ENCODE data around the gene ARPC2. TPM values are rescaled to one million over a fixed set of nuclear protein-coding genes. Genes with fewer than 3 reads are reported as not detected.

The ARPC2 gene
- total and polyA plus RNA-seq, 2 of the 13 experiments (the other 11 are each of a cell fraction or from before 2014, with no cell fraction given), result 168 to 303 TPM

DNA sequence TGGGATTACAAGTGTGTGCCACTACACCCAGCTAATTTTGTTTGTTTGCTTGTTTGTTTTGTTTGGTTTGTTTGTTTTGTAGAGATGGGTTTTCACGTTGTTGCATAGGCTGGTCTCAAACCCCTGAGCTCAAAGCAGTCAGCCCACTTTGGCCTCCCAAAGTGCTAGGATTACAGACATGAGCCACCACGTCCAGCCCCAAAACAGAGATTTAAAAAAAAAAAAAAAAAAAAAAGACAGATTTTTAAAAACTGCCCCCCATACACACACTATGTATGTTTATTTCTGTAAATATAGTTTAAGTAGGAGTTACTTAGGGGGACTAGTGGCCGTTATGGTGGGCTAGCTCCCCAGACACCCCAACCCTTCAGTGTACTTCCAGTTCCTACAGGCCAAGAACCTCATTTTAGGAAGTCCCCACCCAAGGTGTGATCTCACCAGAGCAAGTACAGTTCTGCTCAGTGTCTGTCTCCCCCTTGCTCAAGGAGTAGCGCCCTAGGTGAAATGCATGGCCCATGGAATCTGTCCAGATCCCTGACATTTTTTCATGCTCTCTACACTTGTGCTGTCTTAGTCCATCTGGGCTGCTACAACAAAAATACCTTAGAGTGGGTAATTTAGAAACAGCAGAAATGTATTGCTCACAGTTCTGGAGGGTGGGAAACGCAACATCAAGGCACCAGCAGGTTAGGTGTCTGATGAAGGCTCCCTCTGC is 76.9 kb downstream of the ARPC2 start (continued):
- TF ChIP-seq CENPT (CRISPR knock-in tag; IDR thresholded peaks at IDR 0.05; ENCODE audit: low read depth) (no peak), ZFY (CRISPR knock-in tag; IDR thresholded peaks at IDR 0.05) (no peak), RARG (CRISPR knock-in tag; IDR thresholded peaks at IDR 0.05; ENCODE audit: low read depth) (0 out of 2 replicates have a peak, but pooled peaks have one; percentile 38), ONECUT2 (CRISPR knock-in tag; IDR thresholded peaks at IDR 0.05) (no peak), ZNF567 (CRISPR knock-in tag; IDR thresholded peaks at IDR 0.05; ENCODE audit: borderline replicate concordance) (no peak), FIP1L1 (IDR thresholded peaks at IDR 0.05; ENCODE audit: borderline replicate concordance, insufficient read depth, low read depth, low read length) (no peak), ZNF281 (CRISPR knock-in tag; IDR thresholded peaks at IDR 0.05; ENCODE audit: borderline replicate concordance) (no peak), SP1 (IDR thresholded peaks at IDR 0.05) (no peak), SP1 (CRISPR knock-in tag; IDR thresholded peaks at IDR 0.05) (no peak), ZNF713 (CRISPR knock-in tag; IDR thresholded peaks at IDR 0.05) (no peak), ARID5B (CRISPR knock-in tag; IDR thresholded peaks at IDR 0.05) (no peak)
- TF ChIP-seq, protein P1, sequence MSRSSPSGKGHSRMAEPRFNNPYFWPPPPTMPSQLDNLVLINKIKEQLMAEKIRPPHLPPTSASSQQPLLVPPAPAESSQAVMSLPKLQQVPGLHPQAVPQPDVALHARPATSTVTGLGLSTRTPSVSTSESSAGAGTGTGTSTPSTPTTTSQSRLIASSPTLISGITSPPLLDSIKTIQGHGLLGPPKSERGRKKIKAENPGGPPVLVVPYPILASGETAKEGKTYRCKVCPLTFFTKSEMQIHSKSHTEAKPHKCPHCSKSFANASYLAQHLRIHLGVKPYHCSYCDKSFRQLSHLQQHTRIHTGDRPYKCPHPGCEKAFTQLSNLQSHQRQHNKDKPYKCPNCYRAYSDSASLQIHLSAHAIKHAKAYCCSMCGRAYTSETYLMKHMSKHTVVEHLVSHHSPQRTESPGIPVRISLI (CRISPR knock-in tag; IDR thresholded peaks at IDR 0.05; ENCODE audit: borderline replicate concordance), result peak; percentile 12
- TF ChIP-seq, protein P2, sequence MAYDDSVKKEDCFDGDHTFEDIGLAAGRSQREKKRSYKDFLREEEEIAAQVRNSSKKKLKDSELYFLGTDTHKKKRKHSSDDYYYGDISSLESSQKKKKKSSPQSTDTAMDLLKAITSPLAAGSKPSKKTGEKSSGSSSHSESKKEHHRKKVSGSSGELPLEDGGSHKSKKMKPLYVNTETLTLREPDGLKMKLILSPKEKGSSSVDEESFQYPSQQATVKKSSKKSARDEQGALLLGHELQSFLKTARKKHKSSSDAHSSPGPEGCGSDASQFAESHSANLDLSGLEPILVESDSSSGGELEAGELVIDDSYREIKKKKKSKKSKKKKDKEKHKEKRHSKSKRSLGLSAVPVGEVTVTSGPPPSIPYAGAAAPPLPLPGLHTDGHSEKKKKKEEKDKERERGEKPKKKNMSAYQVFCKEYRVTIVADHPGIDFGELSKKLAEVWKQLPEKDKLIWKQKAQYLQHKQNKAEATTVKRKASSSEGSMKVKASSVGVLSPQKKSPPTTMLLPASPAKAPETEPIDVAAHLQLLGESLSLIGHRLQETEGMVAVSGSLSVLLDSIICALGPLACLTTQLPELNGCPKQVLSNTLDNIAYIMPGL (CRISPR knock-in tag; IDR thresholded peaks at IDR 0.05; ENCODE audit: borderline replicate concordance in 1 of 2, low read depth in 1 of 2), result 0 out of 4 replicates have a peak, but pooled peaks of 1 of the 2 experiments have one; percentile 29
- TF ChIP-seq, protein P3, sequence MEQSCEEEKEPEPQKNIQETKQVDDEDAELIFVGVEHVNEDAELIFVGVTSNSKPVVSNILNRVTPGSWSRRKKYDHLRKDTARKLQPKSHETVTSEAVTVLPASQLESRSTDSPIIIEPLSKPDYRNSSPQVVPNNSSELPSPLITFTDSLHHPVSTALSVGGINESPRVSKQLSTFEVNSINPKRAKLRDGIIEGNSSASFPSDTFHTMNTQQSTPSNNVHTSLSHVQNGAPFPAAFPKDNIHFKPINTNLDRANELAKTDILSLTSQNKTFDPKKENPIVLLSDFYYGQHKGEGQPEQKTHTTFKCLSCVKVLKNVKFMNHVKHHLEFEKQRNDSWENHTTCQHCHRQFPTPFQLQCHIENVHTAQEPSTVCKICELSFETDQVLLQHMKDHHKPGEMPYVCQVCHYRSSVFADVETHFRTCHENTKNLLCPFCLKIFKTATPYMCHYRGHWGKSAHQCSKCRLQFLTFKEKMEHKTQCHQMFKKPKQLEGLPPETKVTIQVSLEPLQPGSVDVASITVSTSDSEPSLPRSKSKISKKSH (CRISPR knock-in tag; IDR thresholded peaks at IDR 0.05; ENCODE audit: borderline replicate concordance), result no peak
